ENCODE data around the gene CNIH2. TPM values are rescaled to one million over a fixed set of nuclear protein-coding genes. Genes with fewer than 3 reads are reported as not detected.

CNIH2 gene
- total RNA-seq, 1 experiment from 2014 or later = 1.3 TPM

DNA sequence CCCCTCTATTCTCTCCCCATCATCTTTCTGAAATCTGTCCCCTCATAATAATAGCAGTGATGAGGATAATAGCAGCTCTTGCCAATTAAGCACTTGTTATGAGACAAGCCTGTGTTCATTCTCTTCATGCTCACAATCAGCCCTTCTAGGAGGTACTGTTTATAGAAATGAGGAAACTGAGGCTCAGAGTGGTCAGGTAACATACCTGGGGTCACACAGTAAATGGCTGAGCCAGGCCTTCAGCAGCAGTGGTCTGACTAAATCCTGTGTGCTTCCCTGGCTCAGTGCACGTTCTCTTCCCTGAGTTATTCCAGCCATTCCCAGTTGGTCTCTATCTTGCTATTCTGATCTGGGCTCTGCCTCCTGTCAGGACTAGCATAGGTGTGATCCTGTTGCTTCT is 3.8 kb upstream of the CNIH2 start:
- H3K4me2 ChIP-seq (ENCODE audit: low read length) = no peak overlapping the region
- CTCF ChIA-PET = no interaction called here
- no peaks in the 10 kb centered on the region for H3K27me3 ChIP-seq (ENCODE audit: insufficient read depth, low read length)
- H2AFZ ChIP-seq (ENCODE audit: low read depth, low read length, poor library complexity, severe bottlenecking) = no peak overlapping the region
- intact Hi-C loops (cut with micrococcal nuclease) = no loop called here
- DNase-seq (ENCODE audit: low read depth, low spot score) = no peak
- H3K9me3 ChIP-seq (ENCODE audit: control insufficient read depth in 1 of 2, insufficient read depth in 1 of 2, low read depth in 1 of 2, low read length in 2 of 2) = no peaks in the 10 kb centered on the region
- H3K4me1 ChIP-seq (ENCODE audit: control insufficient read depth in 1 of 2, insufficient read depth in 2 of 2, low read length in 2 of 2) = peaks cover 6 to 8% of the 10 kb centered on the region in 2 experiments
- no peak overlapping the region for H3K27ac ChIP-seq (ENCODE audit: low read depth, low read length)
- TF ChIP-seq RAD21 (IDR thresholded peaks at IDR 0.05; ENCODE audit: low read depth) (no peak), EZH2phosphoT487 (IDR thresholded peaks at IDR 0.05; ENCODE audit: borderline replicate concordance) (no peak), CEBPB (IDR thresholded peaks at IDR 0.05; ENCODE audit: low read depth) (no peak), ZFX (IDR thresholded peaks at IDR 0.05) (no peak), SRF (IDR thresholded peaks at IDR 0.05; ENCODE audit: low read depth) (no peak), YY1 (IDR thresholded peaks at IDR 0.05; ENCODE audit: extremely low read depth, insufficient replicate concordance, low read depth, low read length) (no peak), CBX3 (IDR thresholded peaks at IDR 0.05; ENCODE audit: low read depth) (no peak)
- BruUV-seq (replicated peaks) = no TSS peak
- H3K79me2 ChIP-seq (ENCODE audit: insufficient read depth, low read length) = peaks cover 25% of the 10 kb centered on the region
- RAD21 ChIA-PET (ENCODE audit: low non-redundant PET in 1 of 2, low total read pairs in 2 of 2, uncharacterized antibody in 2 of 2, unreplicated experiment in 2 of 2) = no interaction called here
- no peak for ATAC-seq
- POLR2A ChIA-PET = no interaction called here
- peaks cover 18 to 20% of the 10 kb centered on the region in 2 experiments; a peak in 3 of 4 replicates for H3K36me3 ChIP-seq (ENCODE audit: control insufficient read depth in 1 of 2, insufficient read depth in 2 of 2, low read length in 2 of 2)
- no peaks in the 10 kb centered on the region for H3K9me2 ChIP-seq (ENCODE audit: insufficient read depth)
- no peaks in the 10 kb centered on the region for H4K20me1 ChIP-seq (ENCODE audit: insufficient read depth)
- no peak overlapping the region for H3K4me3 ChIP-seq (replicated peaks in 1 of 2; ENCODE audit: low read depth in 1 of 2, low read length in 2 of 2)
- no peak overlapping the region for H3K9ac ChIP-seq (ENCODE audit: low read length)

- RAD21 ChIA-PET (ENCODE audit: low non-redundant PET in 1 of 2, low total read pairs in 2 of 2, uncharacterized antibody in 2 of 2, unreplicated experiment in 2 of 2) = no interaction called here
- ATAC-seq (no peak), DNase-seq (ENCODE audit: low read depth, low spot score) (no peak)
- intact Hi-C loops (cut with micrococcal nuclease) = no loop called here
- no peaks in the 10 kb centered on the region for H3K9me2 ChIP-seq (ENCODE audit: insufficient read depth)
- POLR2A ChIA-PET = no interaction called here
- H4K20me1 ChIP-seq (ENCODE audit: insufficient read depth) = no peaks in the 10 kb centered on the region
- peaks cover 13% of the 10 kb centered on the region for H3K79me2 ChIP-seq (ENCODE audit: insufficient read depth, low read length)
- BruUV-seq (replicated peaks) = no TSS peak
- no peaks in the 10 kb centered on the region for H3K27me3 ChIP-seq (ENCODE audit: insufficient read depth, low read length)
- H3K4me2 ChIP-seq (ENCODE audit: low read length) = no peak overlapping the region
- H3K27ac ChIP-seq (ENCODE audit: low read depth, low read length) = no peak overlapping the region
- peaks cover 18 to 20% of the 10 kb centered on the region in 2 experiments; a peak in 3 of 4 replicates for H3K36me3 ChIP-seq (ENCODE audit: control insufficient read depth in 1 of 2, insufficient read depth in 2 of 2, low read length in 2 of 2)
- H3K4me1 ChIP-seq (ENCODE audit: control insufficient read depth in 1 of 2, insufficient read depth in 2 of 2, low read length in 2 of 2) = no peaks in the 10 kb centered on the region; a peak in 1 of 4 replicates
- H3K9ac ChIP-seq (ENCODE audit: low read length) = no peak overlapping the region
- CTCF ChIA-PET = no interaction called here
- no peak overlapping the region for H2AFZ ChIP-seq (ENCODE audit: low read depth, low read length, poor library complexity, severe bottlenecking)
- H3K9me3 ChIP-seq (ENCODE audit: control insufficient read depth in 1 of 2, insufficient read depth in 1 of 2, low read depth in 1 of 2, low read length in 2 of 2) = no peaks in the 10 kb centered on the region
- H3K4me3 ChIP-seq (replicated peaks in 1 of 2; ENCODE audit: low read depth in 1 of 2, low read length in 2 of 2) = no peak overlapping the region
- no peak for TF ChIP-seq POLR2AphosphoS5 (IDR thresholded peaks at IDR 0.05; ENCODE audit: low read depth, low read length)
- TF ChIP-seq POLR2A (IDR thresholded peaks at IDR 0.05; ENCODE audit: borderline replicate concordance, extremely low read depth, insufficient read depth, insufficient read length) = no peak
- no peak for TF ChIP-seq EGR1 (IDR thresholded peaks at IDR 0.05; ENCODE audit: low read depth)
- TF ChIP-seq YY1 (IDR thresholded peaks at IDR 0.05; ENCODE audit: extremely low read depth, insufficient replicate concordance, low read depth, low read length) = no peak
- TF ChIP-seq ZFX (IDR thresholded peaks at IDR 0.05) = no peak
- no peak for TF ChIP-seq SRF (IDR thresholded peaks at IDR 0.05; ENCODE audit: low read depth)
- TF ChIP-seq, protein P1, sequence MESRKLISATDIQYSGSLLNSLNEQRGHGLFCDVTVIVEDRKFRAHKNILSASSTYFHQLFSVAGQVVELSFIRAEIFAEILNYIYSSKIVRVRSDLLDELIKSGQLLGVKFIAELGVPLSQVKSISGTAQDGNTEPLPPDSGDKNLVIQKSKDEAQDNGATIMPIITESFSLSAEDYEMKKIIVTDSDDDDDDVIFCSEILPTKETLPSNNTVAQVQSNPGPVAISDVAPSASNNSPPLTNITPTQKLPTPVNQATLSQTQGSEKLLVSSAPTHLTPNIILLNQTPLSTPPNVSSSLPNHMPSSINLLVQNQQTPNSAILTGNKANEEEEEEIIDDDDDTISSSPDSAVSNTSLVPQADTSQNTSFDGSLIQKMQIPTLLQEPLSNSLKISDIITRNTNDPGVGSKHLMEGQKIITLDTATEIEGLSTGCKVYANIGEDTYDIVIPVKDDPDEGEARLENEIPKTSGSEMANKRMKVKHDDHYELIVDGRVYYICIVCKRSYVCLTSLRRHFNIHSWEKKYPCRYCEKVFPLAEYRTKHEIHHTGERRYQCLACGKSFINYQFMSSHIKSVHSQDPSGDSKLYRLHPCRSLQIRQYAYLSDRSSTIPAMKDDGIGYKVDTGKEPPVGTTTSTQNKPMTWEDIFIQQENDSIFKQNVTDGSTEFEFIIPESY (IDR thresholded peaks at IDR 0.05; ENCODE audit: extremely low read depth, insufficient replicate concordance, low read length) = no peak
- TF ChIP-seq RAD21 (IDR thresholded peaks at IDR 0.05; ENCODE audit: low read depth) = no peak
- no peak for TF ChIP-seq CTCF (IDR thresholded peaks at IDR 0.05 in 2 of 3, conservative IDR thresholded peaks at IDR 0.05 in 1 of 3; ENCODE audit: borderline replicate concordance in 1 of 3, insufficient read depth in 1 of 3, low read depth in 2 of 3, low read length in 2 of 3)
- no peak for TF ChIP-seq FOSL1 (IDR thresholded peaks at IDR 0.05; ENCODE audit: low read depth)
- TF ChIP-seq SP1 (IDR thresholded peaks at IDR 0.05; ENCODE audit: low read depth) = no peak
- TF ChIP-seq EZH2phosphoT487 (IDR thresholded peaks at IDR 0.05; ENCODE audit: borderline replicate concordance) = no peak
- TF ChIP-seq, protein P2, sequence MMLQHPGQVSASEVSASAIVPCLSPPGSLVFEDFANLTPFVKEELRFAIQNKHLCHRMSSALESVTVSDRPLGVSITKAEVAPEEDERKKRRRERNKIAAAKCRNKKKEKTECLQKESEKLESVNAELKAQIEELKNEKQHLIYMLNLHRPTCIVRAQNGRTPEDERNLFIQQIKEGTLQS (IDR thresholded peaks at IDR 0.05) = no peak
- TF ChIP-seq CEBPB (IDR thresholded peaks at IDR 0.05; ENCODE audit: low read depth) = no peak
- no peak for TF ChIP-seq JUND (IDR thresholded peaks at IDR 0.05)
- TF ChIP-seq, protein P3, sequence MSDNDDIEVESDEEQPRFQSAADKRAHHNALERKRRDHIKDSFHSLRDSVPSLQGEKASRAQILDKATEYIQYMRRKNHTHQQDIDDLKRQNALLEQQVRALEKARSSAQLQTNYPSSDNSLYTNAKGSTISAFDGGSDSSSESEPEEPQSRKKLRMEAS (IDR thresholded peaks at IDR 0.05) = no peak
Measured at GRCh38 chr11:66275396-66275795, 2.6 kb upstream of the CNIH2 start.

Data from HCT116 (cell line).